Hepatocyte (in vitro differentiated cells): ENCODE measurements around the gene ZNRF3. TPM values are rescaled to one million over a fixed set of nuclear protein-coding genes. Genes with fewer than 3 reads are reported as not detected.

Source experiments
- DNase-seq: peaks from one replicate; pipeline ENCODE4 v3.0.0-alpha.2; 2016; ENCODE audit warnings: low spot score
- H2AFZ ChIP-seq: fragments of 200-600 bp; sonication (generic); 2 replicates; pipeline ENCODE4 v1.6.0; 2016; ENCODE audit warnings: antibody characterized with exemption, mild to moderate bottlenecking
- H3K27ac ChIP-seq: fragments of 200-600 bp; sonication (generic); 2 replicates; pipeline ENCODE4 v1.5.1; 2016; ENCODE audit warnings: mild to moderate bottlenecking
- H3K27me3 ChIP-seq: fragments of 200-600 bp; sonication (generic); 2 replicates; pipeline ENCODE4 v1.6.1; 2016
- H3K36me3 ChIP-seq: fragments of 200-600 bp; sonication (generic); replicated peaks from 2 replicates; pipeline ENCODE4 v1.5.1; 2016; ENCODE audit warnings: low read depth; ENCODE audit not compliant: insufficient read depth
- H3K4me1 ChIP-seq: fragments of 200-600 bp; sonication (generic); 2 replicates; pipeline ENCODE4 v1.5.1; 2016; ENCODE audit warnings: mild to moderate bottlenecking, moderate library complexity; ENCODE audit not compliant: insufficient read depth
- H3K4me2 ChIP-seq: fragments of 200-600 bp; sonication (generic); 2 replicates; pipeline ENCODE4 v1.6.0; 2016
- H3K4me3 ChIP-seq: fragments of 200-600 bp; sonication (generic); 2 replicates; pipeline ENCODE4 v1.5.1; 2016; ENCODE audit warnings: mild to moderate bottlenecking
- H3K79me2 ChIP-seq: fragments of 200-600 bp; sonication (generic); 2 replicates; pipeline ENCODE4 v1.6.0; 2017; ENCODE audit warnings: mild to moderate bottlenecking
- H3K9me2 ChIP-seq: fragments of 200-600 bp; sonication (generic); replicated peaks from 2 replicates; pipeline ENCODE4 v1.6.0; 2017; ENCODE audit warnings: mild to moderate bottlenecking; ENCODE audit not compliant: insufficient read depth
- H3K9me3 ChIP-seq: fragments of 200-600 bp; sonication (generic); 2 replicates; pipeline ENCODE4 v1.5.1; 2016; ENCODE audit warnings: low read depth, mild to moderate bottlenecking
- H4K20me1 ChIP-seq: fragments of 200-600 bp; sonication (generic); 2 replicates; pipeline ENCODE4 v1.6.0; 2016; ENCODE audit warnings: mild to moderate bottlenecking; ENCODE audit not compliant: insufficient read depth, poor library complexity, severe bottlenecking
- CTCF ChIP-seq: fragments of 200-600 bp; sonication (generic); IDR thresholded peaks from 2 replicates; pipeline ENCODE4 v1.5.1; 2016; ENCODE audit warnings: antibody characterized with exemption, mild to moderate bottlenecking; ENCODE audit not compliant: poor library complexity
- EZH2 ChIP-seq: fragments of 200-600 bp; sonication (generic); IDR thresholded peaks from 2 replicates; pipeline ENCODE4 v1.6.1; 2016; ENCODE audit warnings: antibody characterized with exemption, mild to moderate bottlenecking, borderline replicate concordance
- EZH2phosphoT487 ChIP-seq: fragments of 200-600 bp; sonication (generic); IDR thresholded peaks from one replicate; pipeline ENCODE4 v1.6.1; 2018; ENCODE audit warnings: antibody characterized with exemption, mild to moderate bottlenecking, low read depth, moderate library complexity; ENCODE audit not compliant: unreplicated experiment, severe bottlenecking
- WGBS: methylation state at CpG from one replicate; pipeline ENCODE4 v1.1.6; 2016; ENCODE audit warnings: low lambda C conversion rate; ENCODE audit errors: missing lambda C conversion rate; 5-methylcytosine and 5-hydroxymethylcytosine counted together
- polyA plus RNA-seq: library from polyadenylated mRNA; unstranded; fragments of >200 nt; fragmentation: Nextera tagmentation; extraction: Ambion mirVana; gene quantifications from 2 replicates; pipeline ENCODE4 v1.2.1, GENCODE V29; 2016
- total RNA-seq: library from RNA; depleted of rRNA; stranded (reverse); fragments of >200 nt; gene quantifications from 2 replicates; pipeline ENCODE4 v1.2.3, GENCODE V29; 2014

The ZNRF3 gene
- total and polyA plus RNA-seq, 2 experiments from 2014 or later = 8.9 to 14.7 TPM

GRCh38 chr22:28951530-28951929 lies 68.2 kb downstream of the ZNRF3 start:
- DNase-seq = no peak
- TF ChIP-seq EZH2phosphoT487 = no peak
- TF ChIP-seq EZH2 = no peak
- TF ChIP-seq CTCF = no peak
- WGBS = 87% methylated on average over 7 of the region's 7 CpGs
- Histone ChIP-seq H4K20me1 (no peaks in the 10 kb centered on the region), H3K9me2 (no peaks in the 10 kb centered on the region), H2AFZ (no peak overlapping the region), H3K27me3 (no peaks in the 10 kb centered on the region), H3K79me2 (peaks cover 79% of the 10 kb centered on the region), H3K4me2 (peak overlapping the region; percentile 42), H3K4me3 (no peak overlapping the region), H3K9me3 (no peaks in the 10 kb centered on the region), H3K27ac (peak overlapping the region; percentile 48), H3K4me1 (peaks cover 31% of the 10 kb centered on the region), H3K36me3 (no peaks in the 10 kb centered on the region)

GRCh38 chr22:28951969-28952521 lies 68.7 kb downstream of the ZNRF3 start:
- peaks cover 79% of the 10 kb centered on the region for H3K79me2 ChIP-seq
- H3K27me3 ChIP-seq = no peaks in the 10 kb centered on the region
- no peak overlapping the region for H3K4me3 ChIP-seq
- 38% methylated on average over 8 of the region's 8 CpGs for WGBS
- no peaks in the 10 kb centered on the region for H3K9me2 ChIP-seq
- peaks cover 31% of the 10 kb centered on the region for H3K4me1 ChIP-seq
- peak; percentile 57 for DNase-seq
- H3K27ac ChIP-seq = peak overlapping the region; percentile 48
- H4K20me1 ChIP-seq = no peaks in the 10 kb centered on the region
- H3K9me3 ChIP-seq = no peaks in the 10 kb centered on the region
- no peak for TF ChIP-seq EZH2phosphoT487
- no peak for TF ChIP-seq EZH2
- TF ChIP-seq CTCF = peak; percentile 49
- H3K4me2 ChIP-seq = peak overlapping the region; percentile 42
- no peak overlapping the region for H2AFZ ChIP-seq
- no peaks in the 10 kb centered on the region for H3K36me3 ChIP-seq

GRCh38 chr22:28952857-28953256 lies 69.5 kb downstream of the ZNRF3 start:
- Histone ChIP-seq H3K27ac (peak overlapping the region; percentile 48), H3K36me3 (no peaks in the 10 kb centered on the region), H3K27me3 (no peaks in the 10 kb centered on the region), H3K9me2 (no peaks in the 10 kb centered on the region), H4K20me1 (no peaks in the 10 kb centered on the region), H3K4me2 (peak overlapping the region; percentile 42), H3K4me3 (no peak overlapping the region), H3K9me3 (no peaks in the 10 kb centered on the region), H2AFZ (no peak overlapping the region), H3K4me1 (peaks cover 31% of the 10 kb centered on the region), H3K79me2 (peaks cover 79% of the 10 kb centered on the region)
- WGBS = 45% methylated on average over 2 of the region's 2 CpGs
- TF ChIP-seq CTCF (no peak), EZH2 (no peak), EZH2phosphoT487 (no peak)
- no peak for DNase-seq

- TF ChIP-seq EZH2phosphoT487 (no peak), CTCF (no peak), EZH2 (no peak)
- Histone ChIP-seq H3K79me2 (peaks cover 80% of the 10 kb centered on the region), H3K9me2 (no peaks in the 10 kb centered on the region), H3K27me3 (no peaks in the 10 kb centered on the region), H3K27ac (peak overlapping the region; percentile 48), H2AFZ (no peak overlapping the region), H3K36me3 (no peaks in the 10 kb centered on the region), H3K4me2 (peak overlapping the region; percentile 42), H4K20me1 (no peaks in the 10 kb centered on the region), H3K4me1 (peaks cover 31% of the 10 kb centered on the region), H3K4me3 (no peak overlapping the region), H3K9me3 (no peaks in the 10 kb centered on the region)
- no peak for DNase-seq
- WGBS = 64% methylated on average over 2 of the region's 2 CpGs
These were observed 70.0 kb downstream of the ZNRF3 start for GRCh38 chr22:28953403-28953802.
